HepG2 (cell line): ENCODE measurements around the gene VPS9D1. TPM values are rescaled to one million over a fixed set of nuclear protein-coding genes. Genes with fewer than 3 reads are reported as not detected.

Source experiments
- ATF1 ChIP-seq: IDR thresholded peaks from 2 replicates; pipeline ENCODE4 v1.6.1; 2016; ENCODE audit warnings: mild to moderate bottlenecking, control low read depth
- CERS6 ChIP-seq: sonication (generic); formaldehyde crosslinking; IDR thresholded peaks from 2 replicates; pipeline ENCODE4 v1.5.0; 2020; ENCODE audit warnings: missing genetic modification reagents
- HNF1B ChIP-seq: sonication (generic); formaldehyde crosslinking; IDR thresholded peaks from 2 replicates; pipeline ENCODE4 v1.5.1; 2020; ENCODE audit warnings: mild to moderate bottlenecking, moderate library complexity, missing genetic modification reagents
- HNF4G ChIP-seq, 2 experiments: sonication (generic) in 1 of 2; formaldehyde crosslinking in 1 of 2; IDR thresholded peaks; 2 replicates each; pipeline versions ENCODE4 v1.4.0 to v1.6.1; 2011 to 2020; ENCODE audit warnings: borderline replicate concordance in 2 of 2, low read depth in 2 of 2, mild to moderate bottlenecking in 2 of 2, low read length in 1 of 2, missing genetic modification reagents in 1 of 2, moderate library complexity in 1 of 2
- JDP2 ChIP-seq: sonication (generic); formaldehyde crosslinking; IDR thresholded peaks from 2 replicates; pipeline ENCODE4 v1.8.1; 2022; ENCODE audit warnings: missing genetic modification reagents, borderline replicate concordance
- MEIS2 ChIP-seq: sonication (generic); formaldehyde crosslinking; IDR thresholded peaks from 2 replicates; pipeline ENCODE4 v1.9.0; 2021; ENCODE audit warnings: mild to moderate bottlenecking, missing genetic modification reagents
- NBN ChIP-seq: fragments of 450-650 bp; conservative IDR thresholded peaks from 2 replicates; pipeline ENCODE4 v1.6.1; 2017
- ZBED4 ChIP-seq: sonication (generic); formaldehyde crosslinking; IDR thresholded peaks from 2 replicates; pipeline ENCODE4 v1.4.0; 2020; ENCODE audit warnings: missing genetic modification reagents, borderline replicate concordance
- ZBTB7B ChIP-seq: sonication (generic); formaldehyde crosslinking; IDR thresholded peaks from 2 replicates; pipeline ENCODE4 v1.4.0; 2020; ENCODE audit warnings: missing genetic modification reagents
- ZFAT ChIP-seq: sonication (generic); formaldehyde crosslinking; conservative IDR thresholded peaks from 2 replicates; pipeline ENCODE4 v1.8.1; 2023; ENCODE audit warnings: missing genetic modification reagents, inconsistent platforms
- ZHX2 ChIP-seq, 2 experiments: sonication (generic) in 1 of 2; formaldehyde crosslinking in 1 of 2; IDR thresholded peaks; 2 replicates each; pipeline versions ENCODE4 v1.6.1 to v1.9.0; 2014 to 2022; ENCODE audit warnings: antibody characterized with exemption in 1 of 2, borderline replicate concordance in 1 of 2, inconsistent platforms in 1 of 2, low read depth in 1 of 2, missing genetic modification reagents in 1 of 2
- ZNF569 ChIP-seq: sonication (generic); formaldehyde crosslinking; IDR thresholded peaks from 2 replicates; pipeline ENCODE4 v1.5.0; 2020; ENCODE audit warnings: mild to moderate bottlenecking, missing genetic modification reagents, moderate library complexity, borderline replicate concordance
- ZNF7 ChIP-seq: IDR thresholded peaks from 2 replicates; pipeline ENCODE4 v1.6.1; 2016; ENCODE audit warnings: missing biosample characterization, missing genetic modification reagents
- polyA plus RNA-seq, 8 experiments: library from polyadenylated mRNA; depleted of rRNA in 3 of 8; stranded (reverse) in 7 of 8; unstranded in 1 of 8; fragments of >200 nt; fragmentation: Illumina TruSeq in 4 of 8; extraction: Trizol in 4 of 8; gene quantifications; 2 replicates each; pipeline versions ENCODE4 v1.2.1 to v1.2.3, GENCODE V29; 2011 to 2016; ENCODE audit warnings: low read depth in 4 of 8, missing spikeins in 1 of 8, mixed read lengths in 1 of 8; ENCODE audit not compliant: insufficient read depth in 1 of 8
- total RNA-seq, 5 experiments: library from RNA; depleted of rRNA; stranded (reverse); fragments of >200 nt; fragmentation: Illumina TruSeq; extraction: Trizol; gene quantifications; 2 replicates each; pipeline ENCODE4 v1.2.3, GENCODE V29; 2016; ENCODE audit warnings: low read depth in 1 of 5
- TF ChIP-seq, protein P1 (sequence below): sonication (generic); formaldehyde crosslinking; IDR thresholded peaks from 2 replicates; pipeline ENCODE4 v1.5.1; 2020; ENCODE audit warnings: missing genetic modification reagents, mild to moderate bottlenecking, borderline replicate concordance

The VPS9D1 gene
- total and polyA plus RNA-seq, 2 of the 13 experiments (the other 11 are each of a cell fraction or from before 2014, with no cell fraction given), result 10.1 to 13.2 TPM

GRCh38 chr16:89700649-89701424 is 19.9 kb downstream of the VPS9D1 start (continued):
- TF ChIP-seq, protein P1, sequence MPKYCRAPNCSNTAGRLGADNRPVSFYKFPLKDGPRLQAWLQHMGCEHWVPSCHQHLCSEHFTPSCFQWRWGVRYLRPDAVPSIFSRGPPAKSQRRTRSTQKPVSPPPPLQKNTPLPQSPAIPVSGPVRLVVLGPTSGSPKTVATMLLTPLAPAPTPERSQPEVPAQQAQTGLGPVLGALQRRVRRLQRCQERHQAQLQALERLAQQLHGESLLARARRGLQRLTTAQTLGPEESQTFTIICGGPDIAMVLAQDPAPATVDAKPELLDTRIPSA (CRISPR knock-in tag), result no peak
- TF ChIP-seq ZFAT (0 out of 2 replicates have a peak, but pooled peaks have one; percentile 50), NBN (no peak), HNF1B (CRISPR knock-in tag) (peak; percentile 61; the same call in 1 of the 2 replicates), ZBED4 (CRISPR knock-in tag) (no peak), ZBTB7B (CRISPR knock-in tag) (peak; percentile 79), ZNF7 (CRISPR knock-in tag) (no peak), HNF4G (IDR thresholded peaks at IDR 0.05; ENCODE audit: borderline replicate concordance, low read depth, low read length) (peak; percentile 42; the same call in 1 of the 2 replicates), HNF4G (CRISPR knock-in tag; IDR thresholded peaks at IDR 0.05; ENCODE audit: borderline replicate concordance, low read depth) (no peak; the same call in 1 of the 2 replicates), ZNF569 (CRISPR knock-in tag) (no peak), CERS6 (CRISPR knock-in tag) (no peak; the same call in 1 of the 2 replicates), ZHX2 (IDR thresholded peaks at IDR 0.05; ENCODE audit: low read depth) (no peak), ZHX2 (CRISPR knock-in tag; IDR thresholded peaks at IDR 0.05; ENCODE audit: borderline replicate concordance) (no peak), MEIS2 (CRISPR knock-in tag) (peak; percentile 76), ATF1 (no peak), JDP2 (CRISPR knock-in tag) (no peak)
